K562 (cell line): ENCODE data around the gene HSPA6. TPM values are rescaled to one million over a fixed set of nuclear protein-coding genes. Genes with fewer than 3 reads are reported as not detected.
"Not testable (repeated sequence)": the region's sequence is repeated elsewhere in the genome, so short reads cannot be mapped to it uniquely, and the experiment has no call there.

Experiments
- EP300 ChIP-seq: IDR thresholded peaks from 2 replicates; pipeline ENCODE4 v1.6.1; 2012; ENCODE audit warnings: low read length, improper control_type of control experiment
- EP400 ChIP-seq: fragments of 450-650 bp; IDR thresholded peaks from 2 replicates; pipeline ENCODE4 v1.6.1; 2017; ENCODE audit warnings: antibody characterized with exemption, mild to moderate bottlenecking, moderate library complexity
- GABPA ChIP-seq: fragments of 200-800 bp; sonication (Bioruptor generic); conservative IDR thresholded peaks from 2 replicates; pipeline ENCODE4 v1.6.1; 2016; ENCODE audit warnings: low read depth, missing genetic modification characterization, missing compliant biosample characterization
- GTF2E2 ChIP-seq: fragments of 200-800 bp; sonication (Bioruptor generic); IDR thresholded peaks from 2 replicates; pipeline ENCODE4 v1.6.1; 2016; ENCODE audit warnings: missing genetic modification characterization, missing compliant biosample characterization
- L3MBTL2 ChIP-seq: fragments of 450-650 bp; IDR thresholded peaks from 2 replicates; pipeline ENCODE4 v1.6.1; 2016; ENCODE audit warnings: mild to moderate bottlenecking, moderate library complexity
- TAF1 ChIP-seq: IDR thresholded peaks from 2 replicates; pipeline ENCODE4 v1.6.1; 2011; ENCODE audit warnings: mild to moderate bottlenecking, low read length, moderate library complexity; ENCODE audit not compliant: insufficient read depth, control insufficient read depth, severe bottlenecking; ENCODE audit errors: extremely low read depth
- TEAD4 ChIP-seq, 2 experiments: sonication (generic) in 1 of 2; formaldehyde crosslinking in 1 of 2; IDR thresholded peaks; 2 replicates each; pipeline versions ENCODE4 v1.6.1 to v1.8.0; 2012 to 2022; ENCODE audit warnings: borderline replicate concordance in 1 of 2, inconsistent platforms in 1 of 2, low read length in 1 of 2, mild to moderate bottlenecking in 1 of 2, missing genetic modification reagents in 1 of 2
- TFAP4 ChIP-seq: sonication (generic); formaldehyde crosslinking; IDR thresholded peaks from 2 replicates; pipeline ENCODE4 v1.8.0; 2022; ENCODE audit warnings: missing genetic modification reagents, mild to moderate bottlenecking, moderate library complexity, borderline replicate concordance
- ZEB2 ChIP-seq: fragments of 450-650 bp; IDR thresholded peaks from 2 replicates; pipeline ENCODE4 v1.6.1; 2016
- ZNF407 ChIP-seq: fragments of 450-650 bp; IDR thresholded peaks from 2 replicates; pipeline ENCODE4 v1.6.1; 2016; ENCODE audit warnings: low read depth
- polyA plus RNA-seq, 8 experiments: library from polyadenylated mRNA; depleted of rRNA in 4 of 8; stranded (reverse) in 5 of 8; unstranded in 3 of 8; fragments of >200 nt; fragmentation: Nextera tagmentation in 2 of 8; fragmentation: Illumina TruSeq in 1 of 8; extraction: Ambion mirVana in 2 of 8; extraction: Trizol in 1 of 8; gene quantifications; 2 replicates each; pipeline versions ENCODE4 v1.2.1 to v1.2.3, GENCODE V29; 2011 to 2014; ENCODE audit warnings: inconsistent platforms in 1 of 8, missing spikeins in 1 of 8
- total RNA-seq, 7 experiments: library from RNA; depleted of rRNA in 6 of 7; stranded (reverse); fragments of >200 nt in 6 of 7; fragmentation: Illumina TruSeq in 2 of 7; extraction: Trizol in 2 of 7; gene quantifications; 2 replicates each; pipeline versions ENCODE4 v1.2.1 to v1.2.3, GENCODE V29; 2011 to 2021; ENCODE audit warnings: low replicate concordance in 1 of 7
- TF ChIP-seq, protein P1 (sequence below): sonication (generic); formaldehyde crosslinking; IDR thresholded peaks from 2 replicates; pipeline ENCODE4 v1.8.1; 2023; ENCODE audit warnings: mild to moderate bottlenecking, missing genetic modification reagents
- TF ChIP-seq, protein P2 (sequence below): sonication (generic); formaldehyde crosslinking; IDR thresholded peaks from 2 replicates; pipeline ENCODE4 v1.8.1; 2023; ENCODE audit warnings: mild to moderate bottlenecking, missing genetic modification reagents

The HSPA6 gene
- total and polyA plus RNA-seq, 9 of the 15 experiments (the other 6 are each of a cell fraction or from before 2014, with no cell fraction given), result 0.15 to 10.0 (median 2.4) TPM

DNA sequence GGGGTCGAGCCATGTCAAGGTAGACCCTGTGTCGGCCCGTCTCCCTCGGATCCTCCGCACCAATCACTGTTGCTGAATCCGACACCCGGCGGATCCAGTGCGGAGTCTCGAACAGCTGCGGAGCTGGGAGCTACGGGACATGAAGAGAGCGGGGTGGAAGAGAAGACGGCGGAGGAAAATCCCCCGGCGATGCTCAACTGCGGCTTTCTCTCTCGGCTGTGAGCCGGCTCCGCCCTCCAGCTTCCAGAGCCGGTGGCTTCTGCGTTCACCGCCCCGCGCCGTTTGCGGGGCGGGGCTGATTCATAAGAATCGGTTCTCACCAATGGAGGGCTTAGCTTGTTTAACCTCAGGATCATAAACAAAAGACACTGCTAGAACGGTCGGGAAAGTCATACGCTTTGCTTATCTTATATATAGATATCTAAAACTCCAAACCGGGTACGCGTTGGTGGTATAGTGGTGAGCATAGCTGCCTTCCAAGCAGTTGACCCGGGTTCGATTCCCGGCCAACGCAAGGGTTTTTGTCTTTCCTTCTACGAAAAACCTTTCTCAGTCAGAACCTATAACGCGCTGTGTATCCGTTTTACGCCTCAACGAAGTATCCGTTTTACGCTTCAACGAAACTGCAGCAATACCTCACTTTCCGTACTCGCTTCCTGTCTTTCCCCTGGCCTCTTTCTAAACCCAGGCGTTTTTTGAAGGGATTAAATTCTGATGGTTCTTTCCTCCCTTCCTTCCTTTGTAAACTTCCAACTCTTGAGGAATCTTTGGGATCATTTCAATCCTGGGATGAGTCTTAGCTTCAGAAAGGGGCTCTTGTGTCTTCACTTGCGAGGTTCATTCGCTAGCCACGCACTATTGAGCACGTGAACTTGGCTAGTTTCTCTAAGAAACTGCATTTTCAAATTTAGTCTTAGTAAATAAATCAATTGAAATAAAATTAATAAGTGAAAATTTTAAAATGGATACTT is 6.6 kb downstream of the HSPA6 start (continued):
- peak; percentile 81 for TF ChIP-seq ZNF407
- TF ChIP-seq TFAP4 (CRISPR knock-in tag), result peak; percentile 87
- peak; percentile 62 for TF ChIP-seq GABPA (tag)
- TF ChIP-seq GTF2E2 (tag), result peak; percentile 86
- TF ChIP-seq EP300, result peak; percentile 79
- peak; percentile 54 for TF ChIP-seq TAF1
- TF ChIP-seq TEAD4 (IDR thresholded peaks at IDR 0.05; ENCODE audit: low read length), result peak; percentile 68
- TF ChIP-seq TEAD4 (CRISPR knock-in tag; IDR thresholded peaks at IDR 0.05; ENCODE audit: borderline replicate concordance), result not testable (repeated sequence)
- TF ChIP-seq, protein P1, sequence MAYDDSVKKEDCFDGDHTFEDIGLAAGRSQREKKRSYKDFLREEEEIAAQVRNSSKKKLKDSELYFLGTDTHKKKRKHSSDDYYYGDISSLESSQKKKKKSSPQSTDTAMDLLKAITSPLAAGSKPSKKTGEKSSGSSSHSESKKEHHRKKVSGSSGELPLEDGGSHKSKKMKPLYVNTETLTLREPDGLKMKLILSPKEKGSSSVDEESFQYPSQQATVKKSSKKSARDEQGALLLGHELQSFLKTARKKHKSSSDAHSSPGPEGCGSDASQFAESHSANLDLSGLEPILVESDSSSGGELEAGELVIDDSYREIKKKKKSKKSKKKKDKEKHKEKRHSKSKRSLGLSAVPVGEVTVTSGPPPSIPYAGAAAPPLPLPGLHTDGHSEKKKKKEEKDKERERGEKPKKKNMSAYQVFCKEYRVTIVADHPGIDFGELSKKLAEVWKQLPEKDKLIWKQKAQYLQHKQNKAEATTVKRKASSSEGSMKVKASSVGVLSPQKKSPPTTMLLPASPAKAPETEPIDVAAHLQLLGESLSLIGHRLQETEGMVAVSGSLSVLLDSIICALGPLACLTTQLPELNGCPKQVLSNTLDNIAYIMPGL (CRISPR knock-in tag), result peak; percentile 86; the same call in 1 of the 2 replicates
- TF ChIP-seq EP400, result peak; percentile 55
- peak; percentile 52; the same call in 1 of the 2 replicates for TF ChIP-seq ZEB2
- TF ChIP-seq L3MBTL2, result peak; percentile 79
- TF ChIP-seq, protein P2, sequence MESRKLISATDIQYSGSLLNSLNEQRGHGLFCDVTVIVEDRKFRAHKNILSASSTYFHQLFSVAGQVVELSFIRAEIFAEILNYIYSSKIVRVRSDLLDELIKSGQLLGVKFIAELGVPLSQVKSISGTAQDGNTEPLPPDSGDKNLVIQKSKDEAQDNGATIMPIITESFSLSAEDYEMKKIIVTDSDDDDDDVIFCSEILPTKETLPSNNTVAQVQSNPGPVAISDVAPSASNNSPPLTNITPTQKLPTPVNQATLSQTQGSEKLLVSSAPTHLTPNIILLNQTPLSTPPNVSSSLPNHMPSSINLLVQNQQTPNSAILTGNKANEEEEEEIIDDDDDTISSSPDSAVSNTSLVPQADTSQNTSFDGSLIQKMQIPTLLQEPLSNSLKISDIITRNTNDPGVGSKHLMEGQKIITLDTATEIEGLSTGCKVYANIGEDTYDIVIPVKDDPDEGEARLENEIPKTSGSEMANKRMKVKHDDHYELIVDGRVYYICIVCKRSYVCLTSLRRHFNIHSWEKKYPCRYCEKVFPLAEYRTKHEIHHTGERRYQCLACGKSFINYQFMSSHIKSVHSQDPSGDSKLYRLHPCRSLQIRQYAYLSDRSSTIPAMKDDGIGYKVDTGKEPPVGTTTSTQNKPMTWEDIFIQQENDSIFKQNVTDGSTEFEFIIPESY, result peak; percentile 73; the same call in 1 of the 2 replicates
